ENCODE measurements around the gene BCAT1. TPM values are rescaled to one million over a fixed set of nuclear protein-coding genes. Genes with fewer than 3 reads are reported as not detected.

Gene BCAT1
- total and polyA plus RNA-seq, 2 of the 8 experiments (the other 6 are each of a cell fraction or from before 2014, with no cell fraction given): 19.7 to 263 TPM

DNA sequence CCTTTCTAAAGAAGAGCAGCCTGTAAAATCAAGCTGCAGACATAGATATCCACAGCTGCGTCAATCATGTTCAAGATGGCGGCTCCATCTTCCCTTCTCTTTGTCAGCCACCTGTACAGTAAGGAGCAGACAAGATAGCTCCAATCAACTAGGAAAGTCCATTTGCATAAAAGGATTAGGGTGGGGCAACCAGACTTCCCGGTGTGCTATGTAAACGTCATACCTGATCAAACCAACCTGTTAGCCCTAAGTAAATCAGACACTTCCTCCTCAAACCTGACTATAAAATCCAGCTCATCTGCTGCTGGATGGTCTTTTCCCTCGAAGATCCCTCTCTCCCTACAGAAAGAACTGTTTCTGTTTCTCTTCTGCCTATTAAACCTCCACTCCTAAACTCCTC is 60.1 kb downstream of the BCAT1 start (continued):
- TF ChIP-seq CHD7 (IDR thresholded peaks at IDR 0.05; ENCODE audit: insufficient replicate concordance, low read length) (no peak), KDM1A (IDR thresholded peaks at IDR 0.05; ENCODE audit: borderline replicate concordance, low read length) (no peak), RBBP5 (IDR thresholded peaks at IDR 0.05; ENCODE audit: borderline replicate concordance, low read depth, low read length) (no peak), CHD2 (IDR thresholded peaks at IDR 0.05; ENCODE audit: low read length) (no peak)

Data from H1 (cell line).